ENCODE data around the gene BCKDHA.

Gene BCKDHA

GRCh38 chr19:41353466-41354342 is 43.9 kb upstream of the BCKDHA start, which contains the start of gene TGFB1:
TSS of gene TGFB1 (minus strand) at chr19:41353922. CDS start at chr19:41353044, 878 bp downstream.
- H3K4me3 ChIP-seq (ENCODE audit: low read depth, low read length), result peak within 1 kb of the TSS; percentile 77
- TF ChIP-seq CTCF (conservative IDR thresholded peaks at IDR 0.05; ENCODE audit: low read depth, low read length), result peak; percentile 85
- DNase-seq (ENCODE audit: low read depth), result peak; percentile 85

GRCh38 chr19:41354343-41354953 is 43.2 kb upstream of the BCKDHA start:
- H3K4me3 ChIP-seq (ENCODE audit: low read depth, low read length), result peak overlapping the region; percentile 77
- no peak for TF ChIP-seq CTCF (conservative IDR thresholded peaks at IDR 0.05; ENCODE audit: low read depth, low read length)
- no peak for DNase-seq (ENCODE audit: low read depth)

GRCh38 chr19:41355035-41355434 is 42.6 kb upstream of the BCKDHA start:
- no peak overlapping the region for H3K4me3 ChIP-seq (ENCODE audit: low read depth, low read length)
- no peak for TF ChIP-seq CTCF (conservative IDR thresholded peaks at IDR 0.05; ENCODE audit: low read depth, low read length)
- no peak for DNase-seq (ENCODE audit: low read depth)

- no peak overlapping the region for H3K4me3 ChIP-seq (ENCODE audit: low read depth, low read length)
- no peak for DNase-seq (ENCODE audit: low read depth)
- TF ChIP-seq CTCF (conservative IDR thresholded peaks at IDR 0.05; ENCODE audit: low read depth, low read length), result no peak
Observed at GRCh38 chr19:41355802-41356201, 41.8 kb upstream of the BCKDHA start.

GRCh38 chr19:41356984-41357739 is 40.5 kb upstream of the BCKDHA start:
- TF ChIP-seq CTCF (conservative IDR thresholded peaks at IDR 0.05; ENCODE audit: low read depth, low read length), result no peak
- no peak for DNase-seq (ENCODE audit: low read depth)
- H3K4me3 ChIP-seq (ENCODE audit: low read depth, low read length), result no peak overlapping the region

- no peak for DNase-seq (ENCODE audit: low read depth)
- H3K4me3 ChIP-seq (ENCODE audit: low read depth, low read length), result no peak overlapping the region
- no peak for TF ChIP-seq CTCF (conservative IDR thresholded peaks at IDR 0.05; ENCODE audit: low read depth, low read length)
Observed at GRCh38 chr19:41357746-41358145, 39.9 kb upstream of the BCKDHA start.
